SH-SY5Y (cell line): Measurements from ENCODE around the gene SLC22A1.

Experiments
- GATA2 ChIP-seq: IDR thresholded peaks from 2 replicates; pipeline ENCODE4 v1.6.1; 2011; ENCODE audit warnings: mild to moderate bottlenecking, low read depth, low read length
- GATA3 ChIP-seq: IDR thresholded peaks from 2 replicates; pipeline ENCODE4 v1.6.1; 2011; ENCODE audit warnings: low read depth, mild to moderate bottlenecking, low read length, moderate library complexity

- TF ChIP-seq GATA2 (no peak), GATA3 (no peak)
These were observed 2.4 kb downstream of the SLC22A1 start for GRCh38 chr6:160124007-160124406.
